ENCODE data around the gene DPPA3. TPM values are rescaled to one million over a fixed set of nuclear protein-coding genes. Genes with fewer than 3 reads are reported as not detected.
"Not testable (repeated sequence)": the region's sequence is repeated elsewhere in the genome, so short reads cannot be mapped to it uniquely, and the experiment has no call there.

DPPA3 gene
- total RNA-seq, result not detected

GRCh38 chr12:7711133-7711532, at the start of gene DPPA3:
TSS of gene DPPA3 (plus strand) at chr12:7711433. CDS start at chr12:7711571, 138 bp downstream.
- H3K36me3 ChIP-seq, result no peaks in the 10 kb centered on the region
- no peak for TF ChIP-seq POLR2A (IDR thresholded peaks at IDR 0.05)
- TF ChIP-seq CTCF (IDR thresholded peaks at IDR 0.05), result no peak
- no peaks in the 10 kb centered on the region for H3K4me1 ChIP-seq
- no peaks in the 10 kb centered on the region for H3K9me3 ChIP-seq
- H3K27ac ChIP-seq, result no peak within 1 kb of the TSS
- no peak for DNase-seq
- H3K27me3 ChIP-seq, result no peaks in the 10 kb centered on the region
- no peak within 1 kb of the TSS for H3K4me3 ChIP-seq

- no peak for DNase-seq
- H3K36me3 ChIP-seq, result no peaks in the 10 kb centered on the region
- H3K27me3 ChIP-seq, result no peaks in the 10 kb centered on the region
- no peaks in the 10 kb centered on the region for H3K4me1 ChIP-seq
- H3K27ac ChIP-seq, result no peak overlapping the region
- H3K4me3 ChIP-seq, result no peak overlapping the region
- no peaks in the 10 kb centered on the region for H3K9me3 ChIP-seq
- TF ChIP-seq POLR2A (IDR thresholded peaks at IDR 0.05) (no peak), CTCF (IDR thresholded peaks at IDR 0.05) (no peak)
Measured at GRCh38 chr12:7661741-7662140, 49.5 kb upstream of the DPPA3 start.

GRCh38 chr12:7666595-7666994, 44.6 kb upstream of the DPPA3 start:
- Histone ChIP-seq H3K9me3 (no peaks in the 10 kb centered on the region), H3K4me1 (no peaks in the 10 kb centered on the region), H3K27ac (peak overlapping the region in 3 of 4 donors; percentile 57 to 86 (median 77)), H3K27me3 (no peaks in the 10 kb centered on the region), H3K4me3 (peak overlapping the region in 1 of 4 donors; percentile 10), H3K36me3 (no peaks in the 10 kb centered on the region)
- TF ChIP-seq CTCF (IDR thresholded peaks at IDR 0.05) (no peak), POLR2A (IDR thresholded peaks at IDR 0.05) (no peak)
- DNase-seq, result peak in 1 of 3 donors; percentile 56

GRCh38 chr12:7667125-7667524, 44.1 kb upstream of the DPPA3 start:
- H3K9me3 ChIP-seq, result no peaks in the 10 kb centered on the region
- H3K36me3 ChIP-seq, result no peaks in the 10 kb centered on the region
- no peaks in the 10 kb centered on the region for H3K27me3 ChIP-seq
- TF ChIP-seq POLR2A (IDR thresholded peaks at IDR 0.05) (no peak), CTCF (IDR thresholded peaks at IDR 0.05) (peak in 3 of 6 experiments; percentile 28 to 45 (median 42))
- peak overlapping the region in 3 of 4 donors; percentile 26 to 86 (median 77) for H3K27ac ChIP-seq
- H3K4me3 ChIP-seq, result no peak overlapping the region
- no peak for DNase-seq
- no peaks in the 10 kb centered on the region for H3K4me1 ChIP-seq

GRCh38 chr12:7668171-7668570, 43.1 kb upstream of the DPPA3 start:
- H3K36me3 ChIP-seq, result no peaks in the 10 kb centered on the region
- TF ChIP-seq CTCF (IDR thresholded peaks at IDR 0.05) (no peak), POLR2A (IDR thresholded peaks at IDR 0.05) (no peak)
- DNase-seq, result no peak
- no peaks in the 10 kb centered on the region for H3K27me3 ChIP-seq
- H3K27ac ChIP-seq, result peak overlapping the region in 2 of 4 donors; percentile 63 to 86
- H3K9me3 ChIP-seq, result no peaks in the 10 kb centered on the region
- no peak overlapping the region for H3K4me3 ChIP-seq
- no peaks in the 10 kb centered on the region for H3K4me1 ChIP-seq

GRCh38 chr12:7675455-7675854, 35.8 kb upstream of the DPPA3 start:
- not testable (repeated sequence) for H3K9me3 ChIP-seq, H3K36me3 ChIP-seq, H3K27ac ChIP-seq, H3K27me3 ChIP-seq, H3K4me3 ChIP-seq, DNase-seq, H3K4me1 ChIP-seq
